GM19463 (cell line): ENCODE measurements around the gene ICOS.
"Not testable (repeated sequence)": the region's sequence is repeated elsewhere in the genome, so short reads cannot be mapped to it uniquely, and the experiment has no call there.

ENCODE experiments used
- ATAC-seq: cut with Tn5 transposase; IDR thresholded peaks from one replicate; pipeline ENCODE4 v1.9.1; 2021; ENCODE audit warnings: mild to moderate bottlenecking, moderate library complexity; ENCODE audit not compliant: unreplicated experiment

The ICOS gene

DNA sequence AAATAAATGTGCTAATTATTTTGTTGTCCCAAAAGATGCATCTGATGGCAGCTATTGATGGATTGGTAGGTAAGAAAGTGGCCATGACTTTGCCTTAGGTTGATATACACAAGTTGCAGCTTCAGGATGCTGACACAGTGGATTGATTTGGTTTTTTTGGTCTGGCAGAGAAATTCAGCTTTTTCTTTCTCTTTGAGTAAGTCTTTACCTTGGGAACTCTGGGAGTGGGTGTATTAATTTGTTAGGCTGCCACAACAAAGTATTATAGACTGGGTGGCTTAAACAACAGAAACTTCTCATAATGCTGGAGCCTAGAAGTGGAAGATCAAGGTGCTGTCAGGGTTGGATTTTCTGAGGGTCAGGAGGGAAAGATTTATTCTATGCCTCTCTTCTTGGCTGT, 19.8 kb upstream of the ICOS start:
- ATAC-seq: no peak

DNA sequence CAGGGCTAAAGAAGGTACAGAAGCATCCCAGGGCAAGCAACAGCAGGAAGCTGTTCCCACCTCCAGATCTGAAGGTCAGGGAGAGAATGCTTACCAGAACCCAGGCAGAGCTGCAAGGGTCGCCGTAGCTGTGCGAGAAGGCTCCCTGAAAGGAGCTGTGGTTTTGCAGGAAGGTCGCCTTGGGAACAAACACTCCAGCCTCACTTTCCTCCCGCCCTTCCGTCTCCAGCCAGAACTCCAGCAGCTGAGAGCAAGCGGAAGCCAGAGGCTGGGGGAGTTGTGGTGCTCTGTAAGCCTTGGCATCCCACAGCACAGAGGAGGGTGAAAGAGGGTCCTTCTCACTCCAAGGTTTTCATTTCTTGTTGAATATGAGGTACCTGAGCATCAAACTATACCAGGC, 18.3 kb upstream of the ICOS start:
- no peak for ATAC-seq

- ATAC-seq: no peak
Measured at GRCh38 chr2:203918839-203919238, 17.7 kb upstream of the ICOS start.

DNA sequence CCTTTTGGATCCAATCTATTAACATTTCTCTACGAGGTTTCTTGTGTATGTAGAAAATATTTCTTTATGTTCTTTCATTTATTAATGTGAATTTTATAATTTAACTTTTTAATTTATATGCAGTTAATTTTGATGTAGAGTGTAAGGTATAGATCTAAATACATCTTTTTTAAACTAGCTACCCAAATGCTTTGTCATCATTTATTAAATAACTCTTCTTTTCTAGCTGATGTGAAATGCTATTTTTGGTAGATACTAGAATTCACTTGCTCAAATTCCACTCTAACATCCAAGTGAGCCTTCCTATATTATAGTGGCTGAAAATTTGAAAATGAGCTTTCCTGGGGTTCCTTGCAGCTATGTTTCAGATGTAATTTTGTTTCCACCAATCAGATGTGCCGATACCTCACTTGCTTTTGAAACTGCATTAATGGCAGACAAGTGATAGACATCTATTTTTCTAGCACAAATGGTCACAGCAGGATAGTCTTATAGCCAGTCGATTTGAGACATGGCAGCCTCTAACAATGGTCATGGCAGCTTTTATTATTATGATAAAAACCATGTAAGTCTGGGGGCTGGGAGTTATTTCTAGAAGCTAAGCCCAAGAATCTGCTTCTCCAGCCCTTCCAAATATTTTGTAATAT, 10.9 kb upstream of the ICOS start:
- ATAC-seq: no peak

GRCh38 chr2:203928849-203929248, 7.7 kb upstream of the ICOS start:
- no peak for ATAC-seq

DNA sequence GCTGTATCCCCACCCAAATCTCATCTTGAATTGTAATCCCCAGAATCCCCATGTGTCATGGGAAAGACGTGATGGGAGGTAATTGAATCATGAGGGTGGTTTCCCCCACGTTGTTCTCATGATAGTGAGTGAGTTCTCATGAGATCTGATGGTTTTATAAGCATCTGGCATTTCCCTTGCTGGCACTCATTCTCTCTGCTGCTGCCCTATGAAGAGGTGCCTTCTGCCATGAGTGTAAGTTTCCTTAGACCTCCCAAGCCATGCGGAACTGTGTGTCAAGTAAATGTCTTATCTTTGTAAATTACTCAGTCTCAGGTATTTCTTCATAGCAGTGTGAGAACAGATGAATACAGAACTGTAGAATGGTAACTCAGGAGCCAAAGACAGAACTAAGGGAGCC, 5.3 kb upstream of the ICOS start:
- not testable (repeated sequence) for ATAC-seq

DNA sequence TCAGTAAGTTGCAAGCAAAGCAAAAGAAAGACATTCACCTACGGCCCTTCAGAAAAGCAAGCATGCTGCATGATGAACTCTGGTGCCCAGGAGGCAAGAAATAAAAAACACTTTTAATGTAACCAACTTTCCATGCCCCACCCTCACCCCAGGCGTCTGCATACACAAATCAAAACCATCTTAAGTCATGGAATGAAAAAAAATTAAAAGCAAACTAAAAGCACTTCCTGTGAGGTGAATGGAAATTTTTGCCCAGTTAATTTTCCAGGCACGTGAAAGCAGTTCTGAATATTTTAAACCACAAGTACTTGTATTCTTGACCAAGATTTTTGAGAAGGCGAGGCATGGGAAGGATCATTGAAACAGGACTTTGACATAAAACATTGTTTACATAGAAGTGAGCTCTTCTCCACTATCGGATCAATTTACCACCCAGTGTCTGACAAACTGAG, 2.5 kb upstream of the ICOS start:
- no peak for ATAC-seq

GRCh38 chr2:203934711-203935438, 1.7 kb upstream of the ICOS start:
- no peak for ATAC-seq

DNA sequence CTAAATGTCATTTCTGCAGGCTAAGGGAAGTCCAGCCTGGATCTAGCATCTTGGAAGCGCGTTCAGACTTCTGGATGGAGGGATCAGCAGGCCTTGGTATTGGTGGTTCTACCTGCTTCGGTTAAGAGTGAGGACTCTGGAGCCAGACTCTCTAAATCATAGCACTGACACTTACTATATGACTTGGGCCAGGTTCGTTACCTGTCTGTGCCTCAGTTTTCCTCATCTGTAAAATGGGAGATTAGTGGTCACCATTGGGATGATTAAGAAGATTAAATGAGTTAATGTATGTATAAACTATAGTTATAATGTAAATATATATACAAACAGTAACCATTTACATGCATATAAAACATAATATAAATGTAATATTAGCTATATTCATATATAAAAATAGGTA, 995 bp upstream of the ICOS start:
- no peak for ATAC-seq

DNA sequence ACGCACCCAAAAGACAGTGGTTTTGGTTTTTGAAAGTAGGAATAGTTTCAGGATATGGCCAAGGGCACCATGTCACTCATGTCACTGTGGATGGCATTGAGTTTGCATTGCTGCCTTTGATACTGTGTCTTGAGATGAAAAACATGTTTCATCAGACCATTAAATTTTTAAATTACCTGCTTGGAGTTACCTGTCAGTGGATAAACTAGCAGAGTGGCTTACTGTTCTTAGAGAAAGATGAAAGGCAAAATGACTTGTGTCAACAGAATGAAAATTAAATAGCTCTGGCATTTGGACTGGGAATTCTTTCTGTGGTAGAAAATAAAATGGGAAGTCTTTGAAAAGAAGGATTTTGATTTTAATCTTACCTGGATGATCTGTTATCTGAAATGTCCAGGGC, 386 bp downstream of the ICOS start:
- no peak for ATAC-seq

DNA sequence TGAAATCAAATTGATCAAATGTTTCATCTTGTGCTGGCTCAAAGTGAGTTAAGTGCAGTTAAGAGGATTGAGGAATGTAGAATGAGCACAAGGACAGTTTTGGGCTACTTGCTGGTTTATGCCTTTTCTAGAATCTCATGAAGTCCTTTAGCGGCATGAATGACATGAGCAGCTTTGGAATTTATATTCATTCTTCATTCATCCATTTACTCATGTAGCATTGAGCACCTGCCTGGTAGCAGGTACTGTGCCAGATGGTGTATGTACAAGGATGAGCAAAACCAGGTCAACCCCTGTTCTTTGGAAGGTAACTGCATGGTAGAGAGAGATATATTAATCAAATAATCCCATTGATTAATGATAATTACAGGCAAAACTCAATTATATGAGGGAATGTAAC, 1.2 kb downstream of the ICOS start:
- no peak for ATAC-seq

GRCh38 chr2:203940039-203940438, 3.5 kb downstream of the ICOS start:
- ATAC-seq: no peak

GRCh38 chr2:203943493-203944382, 7.2 kb downstream of the ICOS start:
- not testable (repeated sequence) for ATAC-seq

- ATAC-seq: peak; percentile 46
Measured at GRCh38 chr2:203948733-203949132, 12.2 kb downstream of the ICOS start.

DNA sequence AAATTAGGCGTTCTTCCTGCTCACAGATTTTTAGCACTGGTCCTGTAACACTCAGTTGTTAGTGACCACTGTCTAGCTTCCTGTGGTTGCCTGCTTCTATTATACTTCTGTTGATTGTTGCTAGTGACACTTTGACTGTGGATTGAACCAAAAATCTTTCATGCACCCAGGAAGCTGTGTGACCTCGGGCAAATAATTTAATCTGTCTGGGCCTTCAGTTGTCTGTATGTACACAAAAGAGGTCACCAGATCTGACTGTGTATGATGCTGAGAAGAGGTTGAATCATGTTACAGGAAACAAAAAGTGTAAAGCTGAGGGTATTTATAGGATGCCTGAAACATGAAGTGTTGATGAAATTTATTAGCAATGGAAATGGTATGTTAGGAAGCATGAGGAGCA, 12.7 kb downstream of the ICOS start:
- ATAC-seq: peak; percentile 19

- ATAC-seq: peak; percentile 61
Measured at GRCh38 chr2:203951366-203951902, 14.9 kb downstream of the ICOS start.

DNA sequence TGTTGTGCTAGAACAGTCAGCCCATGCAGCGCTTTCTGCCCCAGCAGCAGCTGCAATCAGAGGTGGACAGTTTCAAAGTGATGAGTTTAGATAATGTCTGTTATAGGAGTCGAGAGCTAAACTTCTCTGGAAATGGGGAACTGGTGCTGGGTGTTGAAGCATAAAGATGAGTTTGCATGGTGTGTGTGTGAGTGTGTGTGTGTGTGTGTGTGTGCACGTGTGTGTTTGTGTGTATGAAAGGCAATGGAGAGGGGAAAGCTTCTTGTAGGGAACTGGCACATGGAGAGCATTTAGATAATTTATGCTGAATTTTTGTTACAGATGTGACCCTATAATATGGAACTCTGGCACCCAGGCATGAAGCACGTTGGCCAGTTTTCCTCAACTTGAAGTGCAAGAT, 22.7 kb downstream of the ICOS start:
- no peak for ATAC-seq

DNA sequence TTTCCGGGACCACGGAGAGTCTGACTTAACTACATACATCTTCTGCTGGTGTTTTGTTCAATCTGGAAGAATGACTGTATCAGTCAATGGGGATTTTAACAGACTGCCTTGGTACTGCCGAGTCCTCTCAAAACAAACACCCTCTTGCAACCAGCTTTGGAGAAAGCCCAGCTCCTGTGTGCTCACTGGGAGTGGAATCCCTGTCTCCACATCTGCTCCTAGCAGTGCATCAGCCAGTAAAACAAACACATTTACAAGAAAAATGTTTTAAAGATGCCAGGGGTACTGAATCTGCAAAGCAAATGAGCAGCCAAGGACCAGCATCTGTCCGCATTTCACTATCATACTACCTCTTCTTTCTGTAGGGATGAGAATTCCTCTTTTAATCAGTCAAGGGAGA, 23.1 kb downstream of the ICOS start:
- no peak for ATAC-seq

DNA sequence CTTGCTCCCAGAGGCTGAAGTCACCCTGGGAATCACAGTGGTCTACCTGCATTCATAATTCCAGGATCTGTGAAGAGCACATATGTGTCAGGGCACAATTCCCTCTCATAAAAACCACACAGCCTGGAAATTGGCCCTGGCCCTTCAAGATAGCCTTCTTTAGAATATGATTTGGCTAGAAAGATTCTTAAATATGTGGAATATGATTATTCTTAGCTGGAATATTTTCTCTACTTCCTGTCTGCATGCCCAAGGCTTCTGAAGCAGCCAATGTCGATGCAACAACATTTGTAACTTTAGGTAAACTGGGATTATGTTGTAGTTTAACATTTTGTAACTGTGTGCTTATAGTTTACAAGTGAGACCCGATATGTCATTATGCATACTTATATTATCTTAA, 24.2 kb downstream of the ICOS start:
- ATAC-seq: no peak

GRCh38 chr2:203965190-203965589, 28.6 kb downstream of the ICOS start:
- ATAC-seq: not testable (repeated sequence)

DNA sequence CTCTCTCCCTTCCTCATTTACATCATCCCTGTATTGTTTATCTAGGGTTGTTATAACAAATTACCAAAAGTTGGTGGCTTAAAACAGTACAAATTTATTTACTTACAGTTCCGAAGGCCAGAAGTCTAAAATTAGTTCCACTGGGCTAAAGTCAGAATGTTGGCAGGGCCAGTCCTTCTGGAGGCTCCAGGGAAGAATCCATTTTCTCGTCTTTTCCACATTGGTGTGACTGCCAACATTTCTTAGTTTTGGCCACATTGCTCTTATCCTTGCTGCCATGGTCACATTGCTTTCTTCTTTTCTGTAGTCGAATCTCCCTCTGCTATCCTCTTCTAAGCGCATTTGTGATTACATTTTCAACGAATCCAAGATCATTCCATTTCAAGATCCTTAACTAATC, 34.7 kb downstream of the ICOS start:
- no peak for ATAC-seq
